A172 (cell line): ENCODE results near the gene LMTK3. TPM values are rescaled to one million over a fixed set of nuclear protein-coding genes. Genes with fewer than 3 reads are reported as not detected.
A peak's percentile ranks its signal among the peaks of the same experiment; 100 is the strongest.

ENCODE experiments used
- DNase-seq: peaks from one replicate; pipeline ENCODE4 v3.0.0-alpha.2; 2015; ENCODE audit warnings: low spot score
- total RNA-seq: library from RNA; depleted of rRNA; stranded (reverse); fragments of >200 nt; shearing (Covaris generic); gene quantifications from 2 replicates; pipeline ENCODE4 v1.2.3, GENCODE V29; 2014; rRNA removed

Gene LMTK3
- total RNA-seq: not detected in 2 replicates

DNA sequence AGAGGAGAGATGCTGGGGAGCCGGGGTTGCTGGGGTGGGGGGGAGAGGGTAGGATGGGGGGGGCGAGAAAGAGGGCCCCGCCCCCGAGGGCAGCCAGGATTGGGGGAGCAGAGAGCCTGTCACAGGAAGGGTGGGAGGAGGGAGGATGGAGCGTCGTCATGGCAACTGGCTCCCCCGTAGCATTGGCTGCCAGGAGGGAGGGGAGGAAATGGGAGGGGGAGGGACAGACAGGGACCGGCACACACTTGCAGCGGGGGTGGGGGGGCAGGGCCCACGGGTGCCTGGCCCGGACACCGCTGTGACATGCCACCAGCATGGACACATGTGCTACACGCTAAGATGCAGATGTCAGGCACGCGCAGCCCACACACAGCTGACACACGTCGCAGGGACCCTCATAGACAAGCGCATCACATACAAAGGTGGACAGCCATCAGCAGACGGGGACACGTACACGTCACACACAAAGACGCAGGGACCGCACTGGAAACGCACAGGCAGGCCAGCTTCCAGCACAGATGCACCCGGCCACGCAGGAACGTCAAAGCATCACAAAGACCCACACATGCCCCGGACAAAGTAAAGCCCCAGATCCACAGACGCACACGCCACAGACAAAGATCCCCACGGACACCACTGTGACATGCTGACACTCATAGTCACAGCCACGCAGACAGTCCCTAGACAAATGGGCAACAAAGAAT, at the start of gene LMTK3:
TSS of gene LMTK3 (minus strand) at position 36 of the 704 bp plus-strand sequence. CDS start 259 bp downstream, outside the sequence.
- DNase-seq: peak; percentile 22

- DNase-seq: no peak
Observed at GRCh38 chr19:48561412-48561811, 49.8 kb upstream of the LMTK3 start.

GRCh38 chr19:48560095-48560530, 48.5 kb upstream of the LMTK3 start:
- no peak for DNase-seq

- DNase-seq: no peak
Observed at GRCh38 chr19:48558018-48558684, 46.5 kb upstream of the LMTK3 start.

DNA sequence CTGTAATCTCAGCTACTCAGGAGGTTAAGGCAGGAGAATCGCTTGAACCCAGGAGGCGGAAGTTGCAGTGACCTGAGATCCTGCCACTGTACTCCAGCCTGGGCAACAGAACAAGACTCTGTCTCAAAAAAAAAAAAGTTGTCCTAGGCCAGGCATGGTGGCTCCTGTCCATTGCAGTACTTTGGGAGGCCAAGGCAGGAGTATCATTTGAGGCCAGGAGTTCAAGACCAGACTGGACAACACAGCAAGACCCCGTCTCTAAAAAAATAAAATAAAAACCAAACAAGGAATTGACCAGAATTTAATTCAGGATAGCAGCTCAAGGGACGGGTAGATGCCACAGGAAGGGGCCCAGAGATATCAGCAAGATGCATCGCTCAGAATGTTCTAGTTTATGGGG, 45.2 kb upstream of the LMTK3 start:
- DNase-seq: no peak

GRCh38 chr19:48556163-48556562, 44.5 kb upstream of the LMTK3 start:
- DNase-seq: peak; percentile 58

DNA sequence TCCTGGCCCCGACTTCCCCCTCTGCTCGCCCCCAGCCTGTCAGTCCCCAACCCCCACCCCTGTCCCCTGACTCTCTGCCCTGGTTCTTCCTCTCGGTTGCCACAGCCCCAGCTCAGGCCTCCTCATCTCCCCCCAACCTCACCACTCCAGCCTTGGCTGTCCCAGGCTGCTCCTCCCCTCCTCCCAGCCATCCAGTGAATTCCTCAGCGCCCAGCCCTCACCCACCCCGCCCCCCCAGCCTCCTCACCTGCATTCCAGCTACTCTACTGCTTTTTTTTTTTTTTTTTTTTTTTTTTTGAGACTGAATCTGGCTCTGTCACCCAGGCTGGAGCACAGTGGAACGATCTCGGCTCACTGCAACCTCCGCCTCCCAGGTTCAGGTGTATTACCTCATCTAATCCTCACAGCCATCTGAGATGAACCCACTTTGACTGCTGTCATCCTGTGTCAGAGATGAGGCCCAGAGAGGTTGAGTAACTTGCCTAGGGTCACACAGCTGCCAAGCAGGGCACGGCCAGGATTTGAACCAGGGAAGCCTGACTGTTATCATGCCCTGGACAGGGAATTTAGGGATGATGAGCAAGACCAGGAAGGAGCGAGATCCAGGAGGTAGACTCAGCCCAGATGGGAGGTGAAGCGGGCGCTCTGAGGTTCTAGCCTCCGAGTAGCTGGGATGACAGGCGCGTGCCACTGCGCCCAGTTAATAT, 42.9 kb upstream of the LMTK3 start:
- DNase-seq: peak; percentile 54

DNA sequence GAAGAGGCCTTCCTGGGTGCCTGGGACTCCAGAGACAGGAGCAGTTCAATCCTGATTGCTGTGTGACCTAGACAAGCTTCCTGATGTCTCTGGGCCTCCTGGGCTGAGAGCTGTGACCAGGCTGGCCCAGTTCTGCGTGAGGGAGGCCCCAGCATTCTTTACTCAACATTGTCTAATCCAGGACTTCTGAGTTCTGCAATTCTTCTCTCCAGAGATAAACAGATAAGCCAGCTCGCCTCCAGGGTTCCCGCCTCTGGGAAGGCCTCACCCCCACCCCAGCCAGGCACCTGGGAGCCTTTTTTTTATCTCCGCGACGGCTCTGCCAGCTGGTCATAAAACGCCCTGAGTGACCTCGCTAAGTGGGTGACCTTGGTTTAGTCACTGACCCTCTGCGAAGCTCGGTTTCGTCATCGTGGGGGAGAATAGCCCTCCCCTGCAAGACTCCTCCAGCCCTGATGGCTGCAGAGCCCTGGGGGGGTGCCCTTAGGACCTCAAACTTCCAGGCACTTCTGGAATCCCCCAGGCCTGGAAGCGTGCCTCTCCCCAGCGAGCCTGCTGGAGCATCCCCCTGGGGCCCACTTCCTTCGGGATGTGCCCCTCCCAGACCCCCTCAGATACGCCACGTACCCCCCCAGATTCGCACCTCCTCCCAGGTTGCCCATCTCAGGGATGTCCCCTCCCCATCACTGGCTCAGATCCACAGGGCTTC, 42.2 kb upstream of the LMTK3 start:
- DNase-seq: peak; percentile 91

DNA sequence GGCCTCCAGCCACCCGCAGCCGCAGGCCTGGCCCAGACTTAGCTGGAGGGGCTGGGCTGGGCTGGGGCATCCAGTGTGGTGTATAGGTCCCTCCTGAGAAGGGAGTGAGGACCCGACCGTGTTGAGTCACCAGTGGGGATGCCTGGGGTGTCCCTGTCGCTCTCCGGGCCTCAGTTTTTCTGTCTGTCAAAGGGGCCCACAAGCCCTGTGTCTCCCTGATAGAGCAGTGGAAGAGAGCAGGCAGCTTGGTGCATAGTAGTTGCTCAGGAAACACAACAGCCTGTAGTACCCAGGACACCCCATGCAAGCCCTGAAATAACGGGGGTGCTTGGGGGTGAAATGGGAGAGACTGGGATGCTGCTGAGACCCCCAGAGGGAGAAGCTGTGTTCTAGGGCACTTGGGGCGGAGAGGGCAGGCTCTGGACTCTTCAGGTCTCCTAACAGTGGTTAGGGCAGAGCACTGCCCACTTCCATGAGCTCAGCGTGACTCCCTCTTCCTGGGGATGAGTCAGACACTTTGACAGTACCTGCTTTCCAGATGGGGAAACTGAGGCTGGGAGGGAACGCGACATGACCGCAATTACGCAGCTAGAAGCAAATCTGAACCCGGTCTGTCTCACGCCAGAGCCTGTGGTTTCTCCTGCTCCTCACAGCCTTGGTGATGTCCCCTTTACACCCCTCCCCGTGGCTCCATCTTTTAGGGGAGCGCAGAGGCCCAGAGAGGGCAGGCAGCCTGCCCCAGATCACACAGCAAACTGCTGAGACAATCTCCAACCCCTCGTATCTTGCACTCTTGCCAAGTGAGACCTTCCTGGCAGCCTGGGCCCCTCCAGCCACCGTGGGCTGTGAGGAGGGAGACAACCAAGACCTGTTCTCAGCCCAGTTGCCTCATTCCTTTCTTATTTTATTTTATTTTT, 41.0 kb upstream of the LMTK3 start:
- DNase-seq: peak; percentile 35

DNA sequence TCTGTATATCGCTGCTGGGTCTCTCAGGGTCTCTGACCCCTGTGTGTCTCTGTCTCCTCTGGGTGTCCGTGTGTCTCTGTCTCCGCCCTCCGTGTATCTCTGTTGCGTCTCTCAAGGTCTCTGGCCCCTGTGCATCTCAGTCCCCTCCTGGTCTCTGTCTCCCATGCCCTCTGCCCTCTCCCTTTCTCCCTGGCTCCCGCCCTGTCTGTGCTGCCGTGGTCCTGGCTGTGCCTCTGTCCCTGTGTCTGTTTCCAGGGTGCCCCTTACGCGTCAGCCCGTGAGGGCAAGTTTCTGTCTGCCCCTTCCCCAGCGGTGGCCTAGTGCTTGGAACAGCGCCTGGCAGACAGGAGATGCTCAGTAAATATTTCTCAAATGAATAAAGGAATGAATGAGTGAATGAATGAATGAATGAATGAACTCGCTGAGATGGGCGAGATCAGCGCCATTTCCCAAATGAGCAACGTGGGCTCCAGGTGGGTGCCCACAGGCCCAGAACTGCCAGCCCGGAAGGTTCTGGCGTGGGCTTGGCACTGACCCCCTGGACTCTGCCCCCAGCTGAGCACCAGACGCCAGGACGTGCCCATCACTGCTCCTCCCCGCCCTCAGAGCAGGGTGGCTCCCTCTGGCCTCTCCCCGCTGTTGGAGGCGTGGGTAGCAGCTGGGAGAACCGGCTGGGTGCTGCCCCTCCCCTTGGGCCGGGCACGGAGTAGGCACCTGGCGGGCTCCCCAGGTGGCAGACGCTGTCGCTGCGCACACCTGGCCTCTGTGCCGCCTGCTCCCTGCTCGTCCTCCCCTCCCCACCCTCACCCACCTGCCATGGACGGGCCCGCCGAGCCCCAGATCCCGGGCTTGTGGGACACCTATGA, 40.0 kb upstream of the LMTK3 start, which contains the start of gene SULT2B1:
TSS of gene SULT2B1 (plus strand) at position 736 of the 866 bp plus-strand sequence. CDS start at position 817, 81 bp downstream.
- no peak for DNase-seq

DNA sequence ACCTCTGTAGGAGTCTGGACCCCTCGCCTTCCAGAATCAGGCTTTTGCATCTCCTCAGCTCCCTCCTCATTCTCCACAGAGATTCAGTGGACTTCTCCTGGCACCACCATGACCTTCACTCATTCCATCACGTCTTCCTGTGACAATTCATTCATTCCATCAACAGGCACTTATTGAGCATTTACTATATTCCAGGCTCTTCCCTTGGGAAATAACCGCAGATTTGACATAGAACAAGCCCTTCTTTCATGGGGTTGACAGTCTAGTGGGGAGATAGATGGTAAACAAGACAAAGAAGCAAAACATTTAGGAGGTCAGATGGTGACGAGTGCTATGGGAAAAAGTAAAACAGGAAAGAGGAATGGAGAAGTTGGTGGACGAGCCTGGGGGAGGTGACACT, 37.7 kb upstream of the LMTK3 start:
- no peak for DNase-seq

GRCh38 chr19:48548253-48548911, 36.7 kb upstream of the LMTK3 start:
- DNase-seq: no peak

DNA sequence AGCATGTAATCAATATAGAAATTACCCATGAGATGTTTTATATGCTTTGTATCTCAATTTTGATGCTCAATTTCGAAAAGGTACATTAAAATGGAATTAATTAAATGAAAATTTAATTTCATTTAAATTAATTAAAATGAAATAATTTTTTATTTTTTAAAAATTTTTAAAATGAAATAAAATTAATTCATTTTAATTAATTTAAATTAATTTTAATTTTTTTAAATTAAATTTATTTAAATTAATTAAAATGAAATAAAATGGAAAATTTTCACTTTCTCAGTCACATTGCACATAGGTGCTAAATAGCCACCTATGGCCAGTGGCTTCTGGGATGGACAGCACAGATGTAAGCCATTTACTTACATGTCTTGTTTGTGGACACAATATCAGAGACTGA, 36.1 kb upstream of the LMTK3 start:
- no peak for DNase-seq

DNA sequence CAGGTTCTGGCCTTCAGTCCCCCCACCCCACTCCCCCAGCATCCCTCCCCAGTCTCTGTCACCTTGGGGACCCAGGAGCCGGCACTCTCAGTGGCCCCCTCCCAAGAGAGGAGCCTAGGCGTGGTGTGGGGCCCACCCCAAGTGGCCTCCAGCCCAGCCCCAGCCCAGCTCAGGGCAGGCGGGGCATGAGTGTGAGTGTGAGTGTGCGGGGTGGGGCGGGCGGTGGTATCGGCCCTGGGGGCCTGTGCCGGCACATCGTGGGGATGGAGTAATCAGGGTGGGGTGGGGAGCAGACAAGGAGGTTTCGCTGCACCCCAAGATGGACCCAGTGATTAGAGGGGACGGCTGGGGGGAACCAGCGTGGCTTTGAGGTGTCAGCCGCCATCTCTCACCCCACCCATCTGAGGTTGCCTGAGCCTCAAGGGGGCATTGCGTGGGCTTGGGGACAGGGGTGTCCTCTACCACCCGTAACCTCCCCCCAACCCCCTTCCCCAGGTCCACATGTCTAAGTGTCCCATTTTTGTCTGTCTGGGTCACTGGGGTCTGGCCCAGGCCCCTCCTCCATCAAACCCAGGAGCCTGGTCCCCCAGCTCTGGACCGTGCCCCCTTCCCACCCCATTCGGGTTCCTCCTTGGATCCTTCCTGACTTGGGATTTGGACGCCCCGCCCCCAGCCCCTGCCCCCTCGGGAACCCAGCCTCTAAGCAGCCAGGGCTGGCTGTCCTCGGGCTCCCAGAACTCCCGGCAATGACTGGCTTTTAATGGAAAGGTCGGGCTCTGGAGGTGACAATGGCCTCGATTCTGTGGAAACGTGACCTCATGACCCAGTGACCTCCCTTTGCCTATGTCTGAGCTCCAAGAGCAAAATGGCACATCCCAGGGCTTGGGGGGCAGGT, 33.5 kb upstream of the LMTK3 start:
- DNase-seq: no peak

GRCh38 chr19:48543121-48543710, 31.6 kb upstream of the LMTK3 start:
- DNase-seq: peak; percentile 68

- DNase-seq: no peak
Observed at GRCh38 chr19:48541813-48542212, 30.2 kb upstream of the LMTK3 start.

- no peak for DNase-seq
Observed at GRCh38 chr19:48540110-48540509, 28.5 kb upstream of the LMTK3 start.
